ENCODE results near the gene XPC. TPM values are rescaled to one million over a fixed set of nuclear protein-coding genes. Genes with fewer than 3 reads are reported as not detected.

XPC gene
- polyA plus RNA-seq, 1 donor from 2014 or later, result 21.9 TPM

GRCh38 chr3:14169435-14169834 is 9.0 kb downstream of the XPC start:
- Histone ChIP-seq H3K9ac (ENCODE audit: low read length) (no peak overlapping the region), H2AFZ (ENCODE audit: low read depth, low read length) (no peak overlapping the region), H4K20me1 (ENCODE audit: insufficient read depth) (no peaks in the 10 kb centered on the region), H3F3A (ENCODE audit: insufficient read depth, low read length, poor library complexity, severe bottlenecking) (no peaks in the 10 kb centered on the region), H3K27me3 (ENCODE audit: insufficient read depth, low read depth, low read length) (no peaks in the 10 kb centered on the region), H3K27ac (ENCODE audit: low read length) (no peak overlapping the region), H3K9me2 (ENCODE audit: insufficient read depth, low read length) (no peaks in the 10 kb centered on the region), H3K4me3 (ENCODE audit: low read length) (no peak overlapping the region), H3K36me3 (ENCODE audit: insufficient read depth, low read length) (peaks cover 4% of the 10 kb centered on the region), H3K79me2 (replicated peaks; ENCODE audit: insufficient read depth, low read length) (peaks cover 12% of the 10 kb centered on the region), H3K9me3 (ENCODE audit: low read length) (no peaks in the 10 kb centered on the region), H3K4me2 (ENCODE audit: low read length) (no peak overlapping the region)
- TF ChIP-seq MXI1 (conservative IDR thresholded peaks at IDR 0.05; ENCODE audit: poor library complexity, severe bottlenecking) (no peak), TAF1 (IDR thresholded peaks at IDR 0.05; ENCODE audit: low read depth) (no peak), SMC3 (conservative IDR thresholded peaks at IDR 0.05; ENCODE audit: poor library complexity) (no peak), EP300 (conservative IDR thresholded peaks at IDR 0.05; ENCODE audit: poor library complexity, severe bottlenecking) (no peak)

GRCh38 chr3:14166877-14167603 is 11.4 kb downstream of the XPC start:
- no peaks in the 10 kb centered on the region for H4K20me1 ChIP-seq (ENCODE audit: insufficient read depth)
- no peaks in the 10 kb centered on the region for H3K27me3 ChIP-seq (ENCODE audit: insufficient read depth, low read depth, low read length)
- no peak overlapping the region for H3K9ac ChIP-seq (ENCODE audit: low read length)
- H3K27ac ChIP-seq (ENCODE audit: low read length), result no peak overlapping the region
- no peaks in the 10 kb centered on the region for H3K79me2 ChIP-seq (replicated peaks; ENCODE audit: insufficient read depth, low read length)
- peaks cover 11% of the 10 kb centered on the region for H3K36me3 ChIP-seq (ENCODE audit: insufficient read depth, low read length)
- no peaks in the 10 kb centered on the region for H3K9me2 ChIP-seq (ENCODE audit: insufficient read depth, low read length)
- H2AFZ ChIP-seq (ENCODE audit: low read depth, low read length), result no peak overlapping the region
- no peak overlapping the region for H3K4me2 ChIP-seq (ENCODE audit: low read length)
- H3K9me3 ChIP-seq (ENCODE audit: low read length), result peaks cover 3% of the 10 kb centered on the region
- TF ChIP-seq EZH2 (IDR thresholded peaks at IDR 0.05; ENCODE audit: borderline replicate concordance, insufficient read depth, low read length, poor library complexity, severe bottlenecking), result no peak
- no peak for TF ChIP-seq TAF1 (IDR thresholded peaks at IDR 0.05; ENCODE audit: low read depth)
- TF ChIP-seq POLR2AphosphoS5 (IDR thresholded peaks at IDR 0.05), result no peak
- TF ChIP-seq REST (IDR thresholded peaks at IDR 0.05; ENCODE audit: borderline replicate concordance), result no peak
- TF ChIP-seq SMC3 (conservative IDR thresholded peaks at IDR 0.05; ENCODE audit: poor library complexity), result no peak
- TF ChIP-seq CTCF (IDR thresholded peaks at IDR 0.05; ENCODE audit: poor library complexity, severe bottlenecking), result no peak
- no peak for TF ChIP-seq MXI1 (conservative IDR thresholded peaks at IDR 0.05; ENCODE audit: poor library complexity, severe bottlenecking)
- no peak for TF ChIP-seq EP300 (conservative IDR thresholded peaks at IDR 0.05; ENCODE audit: poor library complexity, severe bottlenecking)
- no peak for TF ChIP-seq RAD21 (conservative IDR thresholded peaks at IDR 0.05)
- no peaks in the 10 kb centered on the region for H3F3A ChIP-seq (ENCODE audit: insufficient read depth, low read length, poor library complexity, severe bottlenecking)
- H3K4me3 ChIP-seq (ENCODE audit: low read length), result no peak overlapping the region
